DOHH2 (cell line): Measurements from ENCODE around the gene PARVB.

ENCODE experiments used
- CTCF ChIP-seq: fragments of 200-600 bp; sonication (generic); IDR thresholded peaks from one replicate; pipeline ENCODE4 v1.5.1; 2014; ENCODE audit warnings: antibody characterized with exemption, mild to moderate bottlenecking, low read depth, low read length; ENCODE audit not compliant: poor library complexity, severe bottlenecking
- EZH2phosphoT487 ChIP-seq: fragments of 200-600 bp; sonication (generic); IDR thresholded peaks from 2 replicates; pipeline ENCODE4 v1.6.1; 2017; ENCODE audit warnings: borderline replicate concordance, mild to moderate bottlenecking, antibody characterized with exemption, low read length, moderate library complexity, mixed read lengths

GRCh38 chr22:44199866-44200265 is 175.8 kb downstream of the PARVB start:
- TF ChIP-seq CTCF (no peak), EZH2phosphoT487 (no peak)
